Measurements from ENCODE around the gene AHCTF1. TPM values are rescaled to one million over a fixed set of nuclear protein-coding genes. Genes with fewer than 3 reads are reported as not detected.

The AHCTF1 gene
- total RNA-seq, 4 donors from 2014 or later, result 32.2 to 106 (median 38.2) TPM

GRCh38 chr1:246969621-246970020 lies 37.9 kb upstream of the AHCTF1 start:
- Histone ChIP-seq H3K4me1 (no peaks in the 10 kb centered on the region), H3K27ac (no peak overlapping the region), H3K9me3 (peaks cover 6% of the 10 kb centered on the region), H3K36me3 (no peaks in the 10 kb centered on the region), H3K27me3 (no peaks in the 10 kb centered on the region), H3K4me3 (no peak overlapping the region)
- DNase-seq (ENCODE audit: low spot score in 2 of 2), result no peak
- TF ChIP-seq CTCF (IDR thresholded peaks at IDR 0.05) (no peak), POLR2A (IDR thresholded peaks at IDR 0.05) (no peak)
- 89% methylated on average over 3 of the region's 3 CpGs for WGBS

- DNase-seq (ENCODE audit: low spot score in 2 of 2), result no peak
- TF ChIP-seq EP300 (IDR thresholded peaks at IDR 0.05) (no peak), POLR2AphosphoS5 (IDR thresholded peaks at IDR 0.05) (no peak), CTCF (IDR thresholded peaks at IDR 0.05) (no peak), POLR2A (IDR thresholded peaks at IDR 0.05) (no peak)
- H3K27me3 ChIP-seq, result no peaks in the 10 kb centered on the region
- H3K36me3 ChIP-seq, result no peaks in the 10 kb centered on the region
- H3K4me1 ChIP-seq, result no peaks in the 10 kb centered on the region
- H3K4me3 ChIP-seq, result no peak overlapping the region
- H3K9me3 ChIP-seq, result peaks cover 6% of the 10 kb centered on the region
- no peak overlapping the region for H3K27ac ChIP-seq
- WGBS, result 88% methylated on average over 2 of the region's 2 CpGs
These were observed 34.8 kb upstream of the AHCTF1 start for GRCh38 chr1:246966502-246966901.

GRCh38 chr1:246959944-246960693 lies 28.4 kb upstream of the AHCTF1 start:
- TF ChIP-seq CTCF (IDR thresholded peaks at IDR 0.05), result no peak
- TF ChIP-seq POLR2A (IDR thresholded peaks at IDR 0.05), result no peak
- TF ChIP-seq POLR2AphosphoS5 (IDR thresholded peaks at IDR 0.05), result no peak
- TF ChIP-seq EP300 (IDR thresholded peaks at IDR 0.05), result no peak
- DNase-seq (ENCODE audit: low spot score in 2 of 2), result no peak
- Histone ChIP-seq H3K27ac (peak overlapping the region; percentile 5), H3K4me1 (no peaks in the 10 kb centered on the region), H3K4me3 (no peak overlapping the region), H3K9me3 (no peaks in the 10 kb centered on the region), H3K27me3 (no peaks in the 10 kb centered on the region), H3K36me3 (no peaks in the 10 kb centered on the region)
- 66% methylated on average over 1 of the region's 1 CpG for WGBS

GRCh38 chr1:246954126-246954525 lies 22.4 kb upstream of the AHCTF1 start:
- no peak for DNase-seq (ENCODE audit: low spot score in 2 of 2)
- H3K27ac ChIP-seq, result no peak overlapping the region
- peaks cover 3% of the 10 kb centered on the region for H3K4me1 ChIP-seq
- no peaks in the 10 kb centered on the region for H3K27me3 ChIP-seq
- no peak overlapping the region for H3K4me3 ChIP-seq
- WGBS, result 79% methylated on average over 4 of the region's 4 CpGs
- H3K36me3 ChIP-seq, result no peaks in the 10 kb centered on the region
- TF ChIP-seq POLR2A (IDR thresholded peaks at IDR 0.05), result no peak
- TF ChIP-seq CTCF (IDR thresholded peaks at IDR 0.05), result no peak
- TF ChIP-seq POLR2AphosphoS5 (IDR thresholded peaks at IDR 0.05), result no peak
- TF ChIP-seq EP300 (IDR thresholded peaks at IDR 0.05), result no peak
- no peaks in the 10 kb centered on the region for H3K9me3 ChIP-seq

GRCh38 chr1:246951413-246951812 lies 19.7 kb upstream of the AHCTF1 start:
- H3K36me3 ChIP-seq, result no peaks in the 10 kb centered on the region
- no peaks in the 10 kb centered on the region for H3K27me3 ChIP-seq
- H3K4me3 ChIP-seq, result no peak overlapping the region
- WGBS, result 95% methylated on average over 4 of the region's 4 CpGs
- no peak for TF ChIP-seq CTCF (IDR thresholded peaks at IDR 0.05)
- no peak overlapping the region for H3K27ac ChIP-seq
- H3K4me1 ChIP-seq, result peaks cover 7% of the 10 kb centered on the region
- H3K9me3 ChIP-seq, result no peaks in the 10 kb centered on the region
- DNase-seq (ENCODE audit: low spot score in 2 of 2), result no peak

Measured in suprapubic skin (tissue), 4 donors.